Breast epithelium (tissue), 4 donors: ENCODE data around the gene URI1. TPM values are rescaled to one million over a fixed set of nuclear protein-coding genes. Genes with fewer than 3 reads are reported as not detected.
A peak's percentile ranks its signal among the peaks of the same experiment; 100 is the strongest.

ENCODE experiments used
- DNase-seq, 2 donors: peaks; one replicate each; pipeline ENCODE4 v3.0.0-alpha.2; 2019; ENCODE audit warnings: low spot score in 2 of 2
- H3K27ac ChIP-seq, 2 donors: fragments of 200-600 bp; sonication (generic) in 1 of 2; one replicate each; pipeline ENCODE4 v1.5.1; 2016 to 2019; ENCODE audit warnings: mild to moderate bottlenecking in 1 of 2
- H3K27me3 ChIP-seq, 2 donors: fragments of 200-600 bp; sonication (generic) in 1 of 2; one replicate each; pipeline versions ENCODE4 v1.5.1 to v1.6.0; 2017 to 2019; ENCODE audit warnings: control low read depth in 1 of 2, mild to moderate bottlenecking in 1 of 2
- H3K36me3 ChIP-seq: fragments of 200-600 bp; one replicate; pipeline ENCODE4 v1.5.1; 2019
- H3K4me1 ChIP-seq, 2 donors: fragments of 200-600 bp; sonication (generic); one replicate each; pipeline ENCODE4 v1.5.1; 2016 to 2019; ENCODE audit warnings: control low read depth in 1 of 2
- H3K4me3 ChIP-seq, 3 donors: fragments of 200-600 bp; sonication (generic); 1 replicate in 2 of 3; 2 replicates in 1 of 3; pipeline ENCODE4 v1.5.1; 2016 to 2019; ENCODE audit warnings: mild to moderate bottlenecking in 3 of 3, moderate library complexity in 2 of 3
- H3K9me3 ChIP-seq, 2 donors: fragments of 200-600 bp; sonication (generic) in 1 of 2; one replicate each; pipeline ENCODE4 v1.5.1; 2016 to 2019; ENCODE audit warnings: control low read depth in 1 of 2
- CTCF ChIP-seq, 3 donors: fragments of 450-650 bp; IDR thresholded peaks; one replicate each; pipeline ENCODE4 v1.5.1; 2016 to 2017; ENCODE audit warnings: antibody characterized with exemption in 3 of 3, mild to moderate bottlenecking in 3 of 3, moderate library complexity in 3 of 3
- POLR2A ChIP-seq: fragments of 450-650 bp; IDR thresholded peaks from one replicate; pipeline ENCODE4 v1.6.1; 2016; ENCODE audit warnings: antibody characterized with exemption, mild to moderate bottlenecking, moderate library complexity
- POLR2AphosphoS5 ChIP-seq, 3 donors: sonication (generic); formaldehyde crosslinking; IDR thresholded peaks; one replicate each; pipeline ENCODE4 v1.6.1; 2017; ENCODE audit warnings: antibody characterized with exemption in 3 of 3
- intact Hi-C: fragments of 100-400 bp; cut with DNase I; formaldehyde crosslinking; loops from one replicate; pipeline ENCODE4 v1.15.1; 2023; ENCODE audit warnings: low total_unique reads
- total RNA-seq, 3 donors: library from RNA; depleted of rRNA; stranded (reverse); fragments of >200 nt; gene quantifications; one replicate each; pipeline ENCODE4 v1.1.0, GENCODE V29; 2016

The URI1 gene
- total RNA-seq, 3 donors from 2014 or later, result 61.0 to 78.2 (median 61.6) TPM

- intact Hi-C loops, result no loop called here
- Histone ChIP-seq H3K4me1 (peaks cover 0 to 8% of the 10 kb centered on the region in 2 donors), H3K36me3 (no peaks in the 10 kb centered on the region), H3K4me3 (peak overlapping the region in 1 of 3 donors; percentile 88), H3K27ac (no peak overlapping the region), H3K9me3 (peaks cover 8 to 19% of the 10 kb centered on the region in 2 donors), H3K27me3 (no peaks in the 10 kb centered on the region)
- TF ChIP-seq POLR2A, result no peak
- DNase-seq, result no peak
Observed at GRCh38 chr19:29940971-29941585, 961 bp upstream of the URI1 start.

GRCh38 chr19:29942404-29943261 is 594 bp downstream of the URI1 start:
- H3K4me1 ChIP-seq, result peaks cover 0 to 8% of the 10 kb centered on the region in 2 donors

GRCh38 chr19:29943615-29944014 is 1.6 kb downstream of the URI1 start:
- Histone ChIP-seq H3K4me3 (peak overlapping the region in 2 of 3 donors; percentile 88 to 94), H3K9me3 (no peaks in the 10 kb centered on the region), H3K27ac (no peak overlapping the region), H3K4me1 (peaks cover 0 to 8% of the 10 kb centered on the region in 2 donors), H3K27me3 (no peaks in the 10 kb centered on the region), H3K36me3 (no peaks in the 10 kb centered on the region)
- TF ChIP-seq POLR2AphosphoS5 (IDR thresholded peaks at IDR 0.05) (no peak), CTCF (IDR thresholded peaks at IDR 0.05) (no peak), POLR2A (no peak)
- intact Hi-C loops, result no loop called here
- no peak for DNase-seq

More at GRCh38 chr19:29942404-29943261, 594 bp downstream of the URI1 start:
- TF ChIP-seq CTCF (IDR thresholded peaks at IDR 0.05), result no peak
- no peak for TF ChIP-seq POLR2AphosphoS5 (IDR thresholded peaks at IDR 0.05)
- no peak for TF ChIP-seq POLR2A
- intact Hi-C loops, result no loop called here
- H3K27me3 ChIP-seq, result no peaks in the 10 kb centered on the region
- H3K36me3 ChIP-seq, result no peaks in the 10 kb centered on the region
- DNase-seq, result no peak
- peaks cover 0 to 4% of the 10 kb centered on the region in 2 donors for H3K9me3 ChIP-seq
- H3K27ac ChIP-seq, result peak overlapping the region; percentile 70 to 85
- H3K4me3 ChIP-seq, result peak overlapping the region; percentile 88 to 94 (median 91)

- Histone ChIP-seq H3K4me3 (peak overlapping the region in 2 of 3 donors; percentile 0 to 34), H3K4me1 (peaks cover 0 to 8% of the 10 kb centered on the region in 2 donors)
- no peak for DNase-seq
Observed at GRCh38 chr19:29944390-29945012, 2.5 kb downstream of the URI1 start.

More at GRCh38 chr19:29944390-29945012, 2.5 kb downstream of the URI1 start:
- intact Hi-C loops, result no loop called here
- TF ChIP-seq POLR2A, result no peak
- no peak for TF ChIP-seq POLR2AphosphoS5 (IDR thresholded peaks at IDR 0.05)
- TF ChIP-seq CTCF (IDR thresholded peaks at IDR 0.05), result no peak
- Histone ChIP-seq H3K27me3 (no peaks in the 10 kb centered on the region), H3K36me3 (no peaks in the 10 kb centered on the region), H3K9me3 (no peaks in the 10 kb centered on the region), H3K27ac (peak overlapping the region in 1 of 2 donors; percentile 32)
